ENCODE data around the gene RHBDD1. TPM values are rescaled to one million over a fixed set of nuclear protein-coding genes. Genes with fewer than 3 reads are reported as not detected.

The RHBDD1 gene
- total RNA-seq, 3 donors from 2014 or later (not counting 1 experiment from before 2014, with no cell fraction given), result 33.7 to 49.7 (median 47.7) TPM

- no peak for DNase-seq
- Mint-ChIP-seq H3K36me3 (no peaks in the 10 kb centered on the region), H3K9me3 (no peaks in the 10 kb centered on the region), H3K4me3 (no peak overlapping the region), H3K27ac (no peak overlapping the region), H3K4me1 (peaks cover 18% of the 10 kb centered on the region in 2 donors), H3K27me3 (ENCODE audit: low read depth in 2 of 2) (no peaks in the 10 kb centered on the region)
- Histone ChIP-seq H3K4me1 (ENCODE audit: control insufficient read depth, insufficient read depth, low read length) (no peaks in the 10 kb centered on the region), H3K27me3 (ENCODE audit: control insufficient read depth, insufficient read depth, low read length) (no peaks in the 10 kb centered on the region), H3K27ac (ENCODE audit: low read length) (no peak overlapping the region), H3K9me3 (ENCODE audit: control insufficient read depth, insufficient read depth, low read length) (no peaks in the 10 kb centered on the region), H3K36me3 (ENCODE audit: control insufficient read depth, insufficient read depth, low read length) (no peaks in the 10 kb centered on the region), H3K4me3 (ENCODE audit: low read length) (no peak overlapping the region)
- intact Hi-C loops (cut with micrococcal nuclease), result no loop called here
- 61% methylated on average over 10 of the region's 10 CpGs for WGBS (ENCODE audit: insufficient coverage)
- no peak for ATAC-seq
- TF ChIP-seq, protein P1, sequence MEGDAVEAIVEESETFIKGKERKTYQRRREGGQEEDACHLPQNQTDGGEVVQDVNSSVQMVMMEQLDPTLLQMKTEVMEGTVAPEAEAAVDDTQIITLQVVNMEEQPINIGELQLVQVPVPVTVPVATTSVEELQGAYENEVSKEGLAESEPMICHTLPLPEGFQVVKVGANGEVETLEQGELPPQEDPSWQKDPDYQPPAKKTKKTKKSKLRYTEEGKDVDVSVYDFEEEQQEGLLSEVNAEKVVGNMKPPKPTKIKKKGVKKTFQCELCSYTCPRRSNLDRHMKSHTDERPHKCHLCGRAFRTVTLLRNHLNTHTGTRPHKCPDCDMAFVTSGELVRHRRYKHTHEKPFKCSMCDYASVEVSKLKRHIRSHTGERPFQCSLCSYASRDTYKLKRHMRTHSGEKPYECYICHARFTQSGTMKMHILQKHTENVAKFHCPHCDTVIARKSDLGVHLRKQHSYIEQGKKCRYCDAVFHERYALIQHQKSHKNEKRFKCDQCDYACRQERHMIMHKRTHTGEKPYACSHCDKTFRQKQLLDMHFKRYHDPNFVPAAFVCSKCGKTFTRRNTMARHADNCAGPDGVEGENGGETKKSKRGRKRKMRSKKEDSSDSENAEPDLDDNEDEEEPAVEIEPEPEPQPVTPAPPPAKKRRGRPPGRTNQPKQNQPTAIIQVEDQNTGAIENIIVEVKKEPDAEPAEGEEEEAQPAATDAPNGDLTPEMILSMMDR (IDR thresholded peaks at IDR 0.05), result no peak
Measured at GRCh38 chr2:226973816-226974215, 138.0 kb downstream of the RHBDD1 start.

GRCh38 chr2:226977775-226978190 lies 141.9 kb downstream of the RHBDD1 start:
- Histone ChIP-seq H3K27me3 (ENCODE audit: control insufficient read depth, insufficient read depth, low read length) (no peaks in the 10 kb centered on the region), H3K27ac (ENCODE audit: low read length) (no peak overlapping the region), H3K4me1 (ENCODE audit: control insufficient read depth, insufficient read depth, low read length) (no peaks in the 10 kb centered on the region), H3K4me3 (ENCODE audit: low read length) (no peak overlapping the region), H3K9me3 (ENCODE audit: control insufficient read depth, insufficient read depth, low read length) (no peaks in the 10 kb centered on the region), H3K36me3 (ENCODE audit: control insufficient read depth, insufficient read depth, low read length) (no peaks in the 10 kb centered on the region)
- intact Hi-C loops (cut with micrococcal nuclease), result no loop called here
- ATAC-seq, result no peak
- H3K9me3 Mint-ChIP-seq, result no peaks in the 10 kb centered on the region
- no peak for DNase-seq
- TF ChIP-seq, protein P1 (IDR thresholded peaks at IDR 0.05), result no peak
- H3K27ac Mint-ChIP-seq, result no peak overlapping the region
- 62% methylated on average over 2 of the region's 2 CpGs for WGBS (ENCODE audit: insufficient coverage)
- H3K4me3 Mint-ChIP-seq, result no peak overlapping the region
- peaks cover 5 to 11% of the 10 kb centered on the region in 2 donors for H3K4me1 Mint-ChIP-seq
- no peaks in the 10 kb centered on the region for H3K27me3 Mint-ChIP-seq (ENCODE audit: low read depth in 2 of 2)
- no peaks in the 10 kb centered on the region for H3K36me3 Mint-ChIP-seq

GRCh38 chr2:226978300-226978699 lies 142.4 kb downstream of the RHBDD1 start:
- ATAC-seq, result no peak
- Mint-ChIP-seq H3K27ac (no peak overlapping the region), H3K4me1 (peaks cover 5 to 11% of the 10 kb centered on the region in 2 donors), H3K9me3 (no peaks in the 10 kb centered on the region), H3K36me3 (no peaks in the 10 kb centered on the region), H3K27me3 (ENCODE audit: low read depth in 2 of 2) (no peaks in the 10 kb centered on the region), H3K4me3 (no peak overlapping the region)
- H3K36me3 ChIP-seq (ENCODE audit: control insufficient read depth, insufficient read depth, low read length), result no peaks in the 10 kb centered on the region
- intact Hi-C loops (cut with micrococcal nuclease), result no loop called here
- no peaks in the 10 kb centered on the region for H3K4me1 ChIP-seq (ENCODE audit: control insufficient read depth, insufficient read depth, low read length)
- TF ChIP-seq, protein P1 (IDR thresholded peaks at IDR 0.05), result no peak
- no peak overlapping the region for H3K27ac ChIP-seq (ENCODE audit: low read length)
- 96% methylated on average over 7 of the region's 7 CpGs for WGBS (ENCODE audit: insufficient coverage)
- DNase-seq, result no peak
- H3K27me3 ChIP-seq (ENCODE audit: control insufficient read depth, insufficient read depth, low read length), result no peaks in the 10 kb centered on the region
- no peaks in the 10 kb centered on the region for H3K9me3 ChIP-seq (ENCODE audit: control insufficient read depth, insufficient read depth, low read length)
- no peak overlapping the region for H3K4me3 ChIP-seq (ENCODE audit: low read length)

DNA sequence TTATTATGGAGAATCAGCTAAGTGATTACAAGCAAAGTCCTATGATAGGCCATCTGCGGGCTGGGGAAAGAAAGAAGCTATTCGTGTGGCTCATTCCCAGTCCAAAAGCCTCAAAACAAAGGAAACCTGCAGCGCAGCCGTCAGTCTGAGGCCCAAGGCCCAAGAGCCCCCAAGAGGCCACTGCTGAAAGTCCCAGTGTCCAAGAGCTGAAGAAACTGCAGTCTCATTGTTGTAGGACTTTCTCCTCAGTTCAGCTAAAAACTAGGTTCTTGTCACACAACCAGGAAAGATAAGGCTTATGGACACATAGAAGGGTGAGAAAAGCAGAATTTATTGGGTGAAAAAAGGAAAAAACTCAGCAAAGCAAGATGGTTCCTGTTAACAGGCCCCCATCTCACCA lies 143.2 kb downstream of the RHBDD1 start:
- H3K4me1 ChIP-seq (ENCODE audit: control insufficient read depth, insufficient read depth, low read length), result no peaks in the 10 kb centered on the region
- Mint-ChIP-seq H3K27ac (no peak overlapping the region), H3K36me3 (no peaks in the 10 kb centered on the region), H3K4me3 (no peak overlapping the region), H3K27me3 (ENCODE audit: low read depth in 2 of 2) (no peaks in the 10 kb centered on the region), H3K4me1 (peaks cover 5 to 11% of the 10 kb centered on the region in 2 donors), H3K9me3 (no peaks in the 10 kb centered on the region)
- H3K9me3 ChIP-seq (ENCODE audit: control insufficient read depth, insufficient read depth, low read length), result no peaks in the 10 kb centered on the region
- DNase-seq (no peak), ATAC-seq (no peak)
- no peaks in the 10 kb centered on the region for H3K36me3 ChIP-seq (ENCODE audit: control insufficient read depth, insufficient read depth, low read length)
- 97% methylated on average over 4 of the region's 4 CpGs for WGBS (ENCODE audit: insufficient coverage)
- TF ChIP-seq, protein P1 (IDR thresholded peaks at IDR 0.05), result no peak
- no peak overlapping the region for H3K4me3 ChIP-seq (ENCODE audit: low read length)
- intact Hi-C loops (cut with micrococcal nuclease), result no loop called here
- no peaks in the 10 kb centered on the region for H3K27me3 ChIP-seq (ENCODE audit: control insufficient read depth, insufficient read depth, low read length)
- H3K27ac ChIP-seq (ENCODE audit: low read length), result no peak overlapping the region

Measured in natural killer cell (primary cell).